DMS114 treated with DMSO at 0.1 percent for 48 hours (cell line): ENCODE results near the gene CLBA1.
"Not testable (repeated sequence)": the region's sequence is repeated elsewhere in the genome, so short reads cannot be mapped to it uniquely, and the experiment has no call there.

Experiments
- DNase-seq: peaks from one replicate; lab custom pipeline; 2025; ENCODE audit not compliant: unreplicated experiment; lab: John Stamatoyannopoulos, UW

The CLBA1 gene

GRCh38 chr14:105022276-105022670 is 36.7 kb downstream of the CLBA1 start:
- DNase-seq: no peak

GRCh38 chr14:105023144-105023543 is 37.6 kb downstream of the CLBA1 start:
- DNase-seq: no peak

- no peak for DNase-seq
Measured at GRCh38 chr14:105023791-105024480, 38.3 kb downstream of the CLBA1 start.

DNA sequence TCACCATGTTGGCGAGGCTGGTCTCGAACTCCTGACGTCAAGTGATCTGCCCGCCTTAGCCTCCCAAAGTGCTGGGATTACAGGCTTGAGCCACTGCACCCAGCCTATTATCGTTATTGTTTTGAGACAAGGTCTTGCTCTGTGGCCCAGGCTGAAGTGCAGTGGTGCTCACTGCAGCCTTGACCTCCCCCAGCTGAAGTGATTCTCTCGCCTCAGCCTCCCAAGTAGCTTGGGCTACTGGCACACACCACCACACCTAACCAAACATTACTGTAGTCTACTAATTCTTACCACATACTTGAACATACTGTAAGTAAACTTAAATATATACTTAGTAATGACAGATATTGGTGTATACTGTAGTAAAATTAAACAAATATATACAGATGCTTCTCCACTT is 39.8 kb downstream of the CLBA1 start:
- DNase-seq: no peak

DNA sequence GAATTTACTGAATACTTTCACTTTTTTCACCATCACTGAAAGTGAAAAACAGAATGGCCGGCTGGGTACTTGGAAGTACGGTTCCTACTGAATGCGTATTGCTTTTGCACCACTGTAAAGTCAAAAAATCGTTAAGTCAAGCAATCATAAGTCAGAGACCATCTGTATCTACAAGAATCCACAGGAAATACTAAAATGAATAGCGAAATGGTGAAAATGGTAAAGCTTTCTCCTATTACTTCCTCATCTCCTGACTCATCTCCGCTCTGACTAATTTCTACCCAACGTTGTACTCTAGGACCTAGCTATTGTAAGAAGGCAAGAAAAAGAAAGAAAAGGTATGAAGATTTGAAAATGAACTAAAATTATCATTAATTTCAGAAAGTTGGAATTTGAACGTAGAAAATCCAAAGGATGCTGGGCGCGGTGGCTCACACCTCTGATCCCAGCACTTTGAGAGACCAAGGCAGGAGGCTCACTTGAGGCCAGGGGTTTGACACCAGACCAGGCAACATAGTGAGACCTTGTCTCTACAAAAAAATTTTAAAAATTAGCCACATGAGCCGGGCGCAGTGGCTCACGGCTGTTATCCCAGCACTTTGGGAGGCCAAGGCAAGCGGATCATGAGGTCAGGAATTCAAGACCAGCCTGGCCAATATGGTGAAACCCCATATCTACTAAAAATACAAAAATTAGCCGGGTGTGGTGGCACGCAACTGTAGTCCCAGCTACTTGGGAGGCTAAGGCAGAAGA is 40.6 kb downstream of the CLBA1 start:
- no peak for DNase-seq

- DNase-seq: no peak
Measured at GRCh38 chr14:105026802-105027563, 41.4 kb downstream of the CLBA1 start.

- not testable (repeated sequence) for DNase-seq
Measured at GRCh38 chr14:105027718-105028117, 42.1 kb downstream of the CLBA1 start.

DNA sequence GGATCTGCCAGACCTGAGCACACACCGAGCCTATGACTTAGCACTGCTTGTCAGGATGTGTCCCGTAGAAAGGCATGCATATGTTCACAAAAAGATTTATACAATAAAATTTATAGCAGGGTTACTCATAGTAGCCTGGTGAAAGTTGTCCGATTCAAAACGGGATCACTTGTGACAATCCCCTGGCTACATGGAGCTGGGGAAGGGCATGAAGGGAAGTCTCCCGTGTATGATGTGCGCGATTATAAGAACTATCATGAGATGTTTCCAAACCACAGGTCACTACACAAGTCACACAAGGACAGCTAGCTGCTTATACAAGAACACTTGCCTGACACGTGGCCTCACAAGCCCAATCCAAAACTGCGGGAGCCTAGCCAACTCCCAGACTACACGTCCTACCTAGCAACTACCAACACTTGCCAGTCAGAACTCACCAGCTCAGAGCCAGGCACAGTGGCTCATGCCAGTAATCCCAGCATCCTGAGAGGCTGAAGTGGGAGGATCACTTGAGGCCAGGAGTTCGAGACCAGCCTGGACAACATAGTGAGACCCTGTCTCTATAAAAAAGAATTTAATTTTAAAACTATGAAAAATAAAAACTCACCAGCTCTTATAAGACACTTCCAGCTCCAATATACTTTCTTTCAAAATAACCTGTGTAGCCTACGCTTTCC is 42.8 kb downstream of the CLBA1 start:
- DNase-seq: no peak

DNA sequence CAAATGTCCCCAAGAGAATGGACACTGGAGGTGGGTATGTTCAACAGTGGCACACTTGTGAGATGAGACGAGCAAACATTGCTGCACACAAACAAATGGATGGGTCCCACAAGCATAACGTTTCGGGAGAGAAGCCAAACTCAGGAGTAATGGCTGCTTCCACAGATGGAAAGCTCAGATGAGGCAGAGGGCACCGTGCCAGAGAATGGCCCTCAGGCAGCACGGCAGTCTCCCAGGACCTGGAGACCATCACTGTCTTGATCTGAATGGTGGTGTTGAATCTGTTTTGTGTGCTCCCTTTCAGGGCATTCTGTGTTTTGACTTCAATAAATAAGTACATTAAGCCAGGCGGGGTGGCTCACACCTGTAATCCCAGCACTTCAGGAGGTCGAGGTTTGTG is 43.8 kb downstream of the CLBA1 start:
- DNase-seq: no peak

DNA sequence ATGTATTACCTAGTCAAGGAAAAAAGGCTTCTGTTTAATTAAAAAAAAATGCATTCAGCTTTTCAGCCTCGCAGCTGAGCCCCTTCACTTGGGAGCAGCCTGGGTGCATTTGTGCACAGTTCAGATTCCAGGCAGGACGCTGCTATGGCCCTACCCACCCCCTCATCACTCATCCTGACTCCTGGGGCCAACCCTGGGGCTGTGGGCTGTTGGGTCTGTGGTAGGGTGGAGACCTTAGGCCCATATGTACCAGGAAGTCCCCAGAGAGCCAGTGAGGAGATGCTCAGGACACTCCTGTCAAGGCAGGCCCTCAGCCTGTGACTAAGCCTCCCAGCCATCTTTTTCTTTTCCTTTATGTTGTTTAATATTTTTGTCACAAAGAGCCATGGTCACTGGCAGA is 44.6 kb downstream of the CLBA1 start:
- DNase-seq: no peak

- no peak for DNase-seq
Measured at GRCh38 chr14:105030836-105031396, 45.3 kb downstream of the CLBA1 start.

DNA sequence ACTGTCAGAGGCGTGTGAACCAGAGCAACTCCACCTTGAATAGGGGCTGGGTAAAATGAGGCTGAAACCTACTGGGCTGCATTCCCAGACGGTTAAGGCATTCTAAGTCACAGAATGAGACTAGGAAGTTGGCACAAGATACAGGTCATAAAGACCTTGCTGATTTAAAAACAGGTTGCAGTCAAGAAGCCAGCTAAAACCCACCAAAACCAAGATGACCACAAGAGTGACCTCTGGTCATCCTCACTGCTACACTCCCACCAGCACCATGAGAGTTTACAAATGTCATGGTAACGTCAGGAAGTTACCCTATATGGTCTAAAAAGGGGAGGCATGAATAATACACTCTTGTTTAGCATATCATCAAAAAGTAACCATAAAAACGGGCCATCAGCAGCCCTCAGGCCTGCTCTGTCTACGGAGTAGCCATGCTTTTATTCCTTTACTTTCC is 46.9 kb downstream of the CLBA1 start:
- not testable (repeated sequence) for DNase-seq

- DNase-seq: not testable (repeated sequence)
Measured at GRCh38 chr14:105033412-105033900, 47.9 kb downstream of the CLBA1 start.

DNA sequence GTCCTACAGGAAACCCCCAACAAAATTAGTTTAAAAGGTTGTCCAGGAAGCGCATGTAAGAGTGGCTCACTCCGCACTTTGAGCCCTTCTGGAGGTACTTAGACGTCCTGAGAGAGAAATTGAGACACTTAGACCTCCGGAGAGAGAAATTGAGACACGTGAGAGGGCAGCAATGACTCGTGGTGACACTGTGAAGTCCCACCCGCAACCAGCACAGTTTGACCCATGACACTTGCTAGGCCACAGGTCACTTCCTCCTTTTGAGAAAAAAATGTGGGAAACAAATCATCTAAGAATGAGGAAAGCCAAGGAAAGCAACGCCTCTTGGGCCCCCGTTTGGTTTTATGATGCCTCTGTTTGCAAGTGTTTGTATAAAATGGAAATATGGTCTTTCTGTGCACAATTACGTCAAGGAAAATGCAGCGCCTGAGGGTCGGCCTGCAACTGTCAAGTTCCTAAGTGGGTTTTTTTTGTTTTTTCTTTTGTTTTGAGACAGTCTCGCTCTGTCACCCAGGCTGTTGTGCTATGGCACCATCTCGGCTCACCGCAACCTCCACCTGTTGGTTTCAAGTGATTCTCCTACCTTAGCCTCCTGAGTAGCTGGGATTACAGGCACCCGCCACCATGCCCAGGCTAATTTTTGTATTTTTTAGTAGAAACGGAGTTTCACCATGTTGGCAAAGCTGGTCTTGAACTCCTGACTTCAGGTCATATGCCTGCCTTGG is 48.9 kb downstream of the CLBA1 start:
- DNase-seq: no peak

DNA sequence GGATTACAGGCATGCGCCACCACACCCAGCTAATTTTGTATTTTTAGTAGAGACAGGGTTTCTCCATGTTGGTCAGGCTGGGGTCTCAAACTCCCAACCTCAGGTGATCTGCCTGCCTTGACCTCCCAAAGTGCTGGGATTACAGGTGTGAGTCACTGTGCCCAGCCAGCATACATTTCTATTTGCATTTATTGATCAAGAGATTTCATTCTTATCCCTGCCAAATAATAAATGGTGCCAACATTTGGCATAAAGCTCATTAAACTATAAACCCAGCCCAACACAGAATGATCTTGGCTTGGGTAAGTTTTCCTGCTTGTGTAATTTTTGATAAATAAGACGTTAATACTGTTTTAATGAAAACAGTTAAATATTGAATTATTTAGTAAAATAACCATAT is 50.0 kb downstream of the CLBA1 start:
- not testable (repeated sequence) for DNase-seq

DNA sequence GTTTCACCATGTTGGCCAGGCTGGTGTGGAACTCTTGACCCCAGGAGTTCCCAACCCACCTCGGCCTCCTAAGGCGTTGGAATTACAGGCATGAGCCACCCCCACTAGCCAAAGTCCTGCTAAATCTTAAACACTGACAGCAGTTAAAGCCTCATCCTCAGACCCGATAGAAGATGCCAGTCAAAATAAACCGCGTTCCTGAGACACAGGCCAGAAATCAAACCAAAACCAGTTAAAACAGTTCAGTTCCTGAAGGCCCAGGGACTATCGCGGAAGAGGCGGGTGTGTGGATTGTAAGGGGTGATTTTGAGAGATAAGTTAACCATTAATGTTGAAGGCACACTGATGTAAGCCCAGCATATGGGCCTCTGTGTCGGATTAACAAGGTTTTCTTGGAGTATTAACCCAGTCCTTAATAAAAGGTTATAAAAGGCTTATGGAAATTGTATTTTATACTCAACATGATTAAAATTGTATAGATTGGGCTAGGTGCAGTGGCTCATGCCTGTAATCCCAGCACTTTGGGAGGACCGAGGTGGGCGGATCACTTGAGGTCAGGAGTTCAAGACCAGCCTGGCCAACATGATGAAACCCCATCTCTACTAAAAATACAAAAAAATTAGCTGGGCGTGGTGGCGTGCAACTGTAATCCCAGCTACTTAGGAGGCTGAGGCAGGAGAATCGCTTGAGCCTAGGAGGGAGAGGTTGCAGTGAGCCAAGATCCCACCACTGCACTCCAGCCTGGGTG is 54.0 kb downstream of the CLBA1 start:
- no peak for DNase-seq

DNA sequence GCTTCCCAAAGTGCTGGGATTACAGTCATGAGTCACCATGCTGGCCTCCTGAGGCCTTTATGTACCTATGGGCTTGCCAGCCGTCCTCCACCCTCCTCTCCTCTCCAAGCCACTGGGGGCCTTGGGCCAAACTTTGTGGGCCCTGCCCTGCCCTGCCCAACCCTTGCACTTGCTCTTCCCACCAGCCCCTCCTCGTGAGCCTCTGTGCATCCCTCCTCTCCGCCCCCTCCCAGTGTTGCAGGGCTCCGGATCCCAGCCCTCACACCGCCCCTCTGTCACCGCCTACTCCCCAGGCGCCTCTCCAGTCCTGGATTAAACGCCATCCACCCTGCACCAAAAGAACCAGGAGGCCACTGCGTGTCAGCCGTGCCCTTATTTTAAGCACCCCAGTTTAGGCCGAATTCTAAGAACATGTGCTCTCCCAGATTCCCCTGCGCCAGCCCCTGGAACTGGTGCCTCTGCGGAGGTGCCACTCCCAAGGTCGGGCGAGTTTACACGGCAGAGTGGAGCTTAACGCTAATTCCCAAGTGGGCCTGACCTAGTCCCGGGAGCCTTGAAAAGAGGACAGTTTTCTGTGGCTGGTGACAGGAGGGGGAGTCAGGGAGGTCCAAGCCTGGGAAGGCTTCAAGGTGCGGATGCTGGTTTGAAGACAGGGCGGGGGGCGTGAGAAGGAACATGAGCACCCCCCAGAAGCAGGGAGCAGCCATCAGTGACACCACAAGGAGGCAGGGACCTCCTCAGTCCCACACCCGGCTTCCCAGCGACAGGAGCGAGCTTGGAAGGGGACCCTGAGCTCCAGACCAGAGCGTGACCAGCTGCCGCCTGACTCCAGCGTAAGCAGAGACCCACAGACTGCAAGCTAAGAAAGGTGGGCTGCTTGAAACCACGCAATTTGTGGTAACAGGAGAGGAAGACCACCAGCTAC is 56.5 kb downstream of the CLBA1 start:
- DNase-seq: no peak

DNA sequence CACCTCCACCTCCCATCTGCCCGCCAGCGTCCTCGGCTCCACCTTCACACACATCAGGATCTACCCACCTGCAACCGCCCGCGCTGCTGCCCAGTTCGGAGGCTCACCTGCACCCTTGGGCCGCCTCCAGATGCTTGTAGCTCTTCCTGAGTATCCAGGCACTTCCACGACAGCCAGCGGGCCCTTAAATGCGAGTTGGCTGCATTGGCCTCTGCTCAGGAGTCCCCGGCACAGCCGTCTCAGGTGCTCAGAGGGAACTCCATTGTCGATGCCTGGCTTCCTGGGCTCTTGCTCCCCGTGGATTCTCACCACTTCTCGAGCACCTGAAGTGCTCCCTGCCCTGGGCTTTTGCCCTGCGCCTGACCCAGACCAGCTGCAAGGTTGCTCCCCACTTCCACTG is 57.2 kb downstream of the CLBA1 start:
- no peak for DNase-seq
